GM18498 (cell line): Measurements from ENCODE around the gene APOBEC3C.
"Not testable (repeated sequence)": the region's sequence is repeated elsewhere in the genome, so short reads cannot be mapped to it uniquely, and the experiment has no call there.

ENCODE experiments used
- ATAC-seq: cut with Tn5 transposase; IDR thresholded peaks from one replicate; pipeline ENCODE4 v1.9.1; 2021; ENCODE audit warnings: mild to moderate bottlenecking, moderate library complexity; ENCODE audit not compliant: unreplicated experiment

The APOBEC3C gene

DNA sequence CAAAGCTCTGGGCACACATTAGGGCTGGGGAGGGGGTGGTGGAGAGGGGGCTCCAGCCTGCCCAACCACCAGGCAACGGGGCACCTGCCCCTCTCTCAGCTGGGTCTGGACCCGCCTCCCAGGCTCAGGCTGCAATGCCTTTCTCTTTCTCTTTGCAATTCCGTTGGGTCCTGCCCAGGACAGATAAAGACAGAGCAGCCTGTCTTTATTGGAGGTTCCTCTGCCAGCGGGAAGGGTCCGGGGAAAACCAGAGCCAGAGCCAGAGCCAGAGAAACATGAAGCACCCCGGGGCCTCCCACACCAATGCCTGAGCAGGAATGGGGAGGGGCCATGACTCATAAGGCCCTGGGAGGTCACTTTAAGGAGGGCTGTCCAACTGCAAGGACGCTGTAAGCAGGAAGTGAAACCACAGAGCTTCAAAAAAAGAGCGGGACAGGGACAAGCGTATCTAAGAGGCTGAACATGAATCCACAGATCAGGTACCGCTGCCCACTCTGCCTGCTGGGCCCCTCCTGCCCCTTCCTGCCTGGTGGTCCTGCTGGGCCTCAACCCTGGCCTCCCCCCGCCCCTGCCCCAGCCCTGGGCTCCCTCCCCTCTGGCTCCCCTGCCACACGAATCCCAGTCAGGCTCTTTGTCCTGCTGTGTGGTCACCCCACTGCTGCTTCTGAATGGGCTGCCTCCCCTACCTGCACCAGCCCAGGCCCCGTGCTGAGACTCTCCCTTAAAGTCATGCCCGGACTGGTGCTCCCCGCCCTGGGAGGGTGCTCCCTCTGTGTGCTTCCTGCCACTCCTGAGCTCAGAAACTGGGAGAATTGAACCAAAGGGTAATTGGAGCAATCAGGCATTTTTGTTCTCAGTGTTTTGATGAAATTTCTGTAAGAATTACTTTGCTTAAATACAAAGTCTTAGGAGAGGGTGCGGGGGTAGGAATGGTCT lies 31.8 kb upstream of the APOBEC3C start, which contains the start of gene APOBEC3B:
Gene APOBEC3B (plus strand): TSS at position 356 of the 936 bp plus-strand sequence. CDS start 107 bp downstream, at position 463.
- ATAC-seq = peak; percentile 59

DNA sequence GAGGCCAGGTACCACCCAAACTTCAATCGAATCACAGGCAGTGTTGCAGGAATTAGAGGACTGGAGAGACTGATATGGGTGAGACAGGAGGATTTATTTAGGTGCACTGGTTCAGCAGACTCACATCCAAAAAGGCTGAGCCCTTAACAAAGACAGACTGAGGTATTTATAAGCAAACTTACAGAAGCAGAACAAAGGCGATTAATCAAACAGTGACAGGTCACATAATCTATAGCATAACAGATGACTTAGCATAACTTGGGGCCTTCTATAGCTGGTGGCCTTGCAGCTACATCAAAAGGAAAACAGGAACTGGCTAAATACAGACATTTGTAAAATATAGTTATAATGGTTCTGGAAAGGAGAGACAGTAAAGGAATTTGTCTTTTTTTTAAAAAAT lies 29.8 kb upstream of the APOBEC3C start:
- no peak for ATAC-seq

DNA sequence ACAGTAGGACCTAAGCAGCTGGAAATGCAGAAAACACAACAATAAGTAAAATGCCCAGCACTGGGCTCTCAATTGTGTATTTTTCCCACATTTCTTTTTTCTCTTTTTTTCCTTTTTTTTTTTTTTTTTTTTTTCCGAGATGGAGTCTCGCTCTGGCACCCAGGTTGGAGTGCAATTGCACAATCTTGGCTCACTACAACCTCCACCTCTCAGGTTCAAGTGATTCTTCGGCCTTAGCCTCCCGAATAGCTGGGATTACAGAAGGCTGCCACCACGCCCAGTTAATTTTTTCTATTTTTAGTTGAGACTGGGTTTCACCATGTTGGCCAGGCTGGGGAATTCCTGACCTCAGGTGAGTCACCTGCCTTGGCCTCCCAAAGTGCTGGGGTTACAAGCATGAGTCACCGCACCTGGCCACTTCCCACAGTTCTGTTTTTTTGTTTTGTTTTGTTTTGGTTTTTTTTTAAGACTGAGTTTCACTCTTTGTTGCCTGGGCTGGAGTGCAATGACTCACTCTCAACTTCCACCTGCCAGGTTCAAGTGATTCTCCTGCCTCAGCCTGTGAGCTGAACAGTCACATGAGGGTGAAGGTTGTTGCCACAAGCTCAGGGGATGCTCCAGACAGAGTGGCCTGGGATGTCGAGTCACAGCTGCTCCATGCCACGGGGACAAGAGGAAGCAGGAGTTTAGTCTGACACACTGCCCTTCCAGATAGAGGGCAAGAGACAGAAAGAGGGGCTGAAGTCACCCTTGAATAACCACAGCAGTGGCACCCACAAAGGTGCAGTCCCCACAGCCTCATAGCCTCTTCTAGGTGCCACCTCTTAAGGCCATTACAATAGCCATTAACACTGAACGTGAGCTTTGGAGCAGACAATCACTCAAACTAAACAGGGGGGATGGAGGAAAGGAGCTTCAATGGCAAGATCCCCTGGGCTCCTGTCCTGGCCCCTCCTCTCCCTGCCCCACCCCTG lies 29.0 kb upstream of the APOBEC3C start:
- peak; percentile 61 for ATAC-seq

DNA sequence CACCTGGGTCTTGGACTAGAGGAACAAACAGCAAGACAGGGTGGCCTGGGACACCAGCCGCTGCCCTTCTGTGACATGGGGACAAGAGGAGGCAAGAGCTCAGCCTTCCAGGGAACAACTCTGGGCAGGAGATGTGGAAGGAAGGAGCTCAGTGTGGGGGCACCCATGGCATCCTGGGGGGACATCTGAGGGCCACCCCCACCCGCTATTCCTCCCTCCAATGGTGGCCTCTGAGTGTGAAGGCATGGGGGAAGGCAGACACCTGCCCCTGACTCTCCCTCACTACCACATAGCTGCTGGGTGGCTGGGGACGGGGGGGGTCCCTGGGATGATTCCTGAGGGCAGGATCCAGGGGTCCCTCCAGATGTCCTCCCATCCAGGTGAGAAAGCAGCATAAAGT lies 27.4 kb upstream of the APOBEC3C start:
- no peak for ATAC-seq

DNA sequence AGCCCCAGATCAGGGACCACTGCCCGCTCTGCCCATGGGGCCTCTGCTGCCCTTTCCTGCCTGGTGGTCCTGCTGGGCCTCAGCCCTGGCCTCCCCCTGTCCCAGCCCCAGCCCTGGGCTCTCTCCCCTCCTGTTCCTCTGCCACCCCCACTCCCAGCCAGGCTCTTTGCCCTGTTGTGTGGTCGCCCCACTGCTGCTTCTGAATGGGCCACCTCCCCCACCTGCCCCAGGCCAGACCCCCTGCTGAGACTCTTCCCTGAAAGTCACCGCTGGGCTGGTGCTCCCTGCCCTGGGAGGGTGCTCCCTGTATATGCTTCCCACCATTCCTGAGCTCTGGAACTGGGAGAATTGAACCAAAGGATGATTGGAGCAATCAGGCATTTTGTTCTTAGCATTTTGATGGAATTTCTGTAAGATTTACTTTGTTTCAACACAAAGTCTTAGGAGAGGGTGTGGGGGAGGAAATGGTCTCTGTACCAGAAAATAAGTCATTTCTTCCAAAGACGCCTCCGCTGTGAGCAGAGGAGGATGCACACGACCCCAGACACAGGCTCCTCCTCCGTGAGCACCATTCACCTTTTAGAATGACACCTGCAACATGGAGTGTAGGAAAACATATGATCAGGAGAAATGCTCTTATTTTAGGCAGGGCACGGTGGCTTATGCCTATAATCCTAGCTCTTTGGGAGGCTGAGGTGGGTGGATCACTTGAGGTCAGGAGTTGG lies 26.7 kb upstream of the APOBEC3C start:
- no peak for ATAC-seq

DNA sequence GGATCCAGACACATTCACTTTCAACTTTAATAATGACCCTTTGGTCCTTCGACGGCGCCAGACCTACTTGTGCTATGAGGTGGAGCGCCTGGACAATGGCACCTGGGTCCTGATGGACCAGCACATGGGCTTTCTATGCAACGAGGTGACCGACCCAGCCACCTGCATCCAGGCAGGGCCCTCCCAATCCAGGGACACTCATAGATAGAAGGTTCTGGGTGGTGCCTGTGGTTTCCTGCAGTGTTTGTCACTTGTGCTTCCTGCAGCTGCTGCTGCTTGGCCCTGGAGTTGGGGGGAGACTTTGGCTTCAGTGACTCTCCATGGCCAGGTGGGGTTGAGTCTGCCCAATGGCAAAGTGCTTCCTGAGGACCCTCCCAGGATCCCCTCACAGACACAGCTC lies 24.6 kb upstream of the APOBEC3C start:
- no peak for ATAC-seq

DNA sequence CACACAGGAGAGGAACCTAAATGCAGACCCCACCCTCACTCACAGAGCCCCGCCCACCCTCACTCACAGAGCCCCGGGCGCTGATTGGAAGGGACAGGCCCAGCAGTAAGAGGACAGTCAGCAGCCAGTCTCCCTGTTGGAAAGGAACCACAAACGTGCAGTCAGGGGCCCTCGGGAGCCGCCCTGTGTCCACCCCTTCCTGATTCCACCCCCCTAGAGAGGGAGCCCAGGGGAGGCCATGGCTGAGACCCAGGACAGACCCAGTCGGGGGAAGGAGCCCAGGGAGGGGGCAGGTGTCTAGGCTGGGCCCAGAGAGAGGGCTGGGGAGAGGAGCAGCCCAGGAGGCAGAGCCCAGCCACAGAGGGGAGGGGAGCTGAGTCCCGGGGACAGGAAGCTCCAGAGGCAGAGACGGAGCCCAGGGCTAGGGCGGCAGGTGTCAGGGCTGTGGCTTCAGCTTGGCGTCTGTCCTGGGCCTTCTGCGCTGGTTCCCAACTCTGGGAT lies 21.1 kb upstream of the APOBEC3C start:
- not testable (repeated sequence) for ATAC-seq

DNA sequence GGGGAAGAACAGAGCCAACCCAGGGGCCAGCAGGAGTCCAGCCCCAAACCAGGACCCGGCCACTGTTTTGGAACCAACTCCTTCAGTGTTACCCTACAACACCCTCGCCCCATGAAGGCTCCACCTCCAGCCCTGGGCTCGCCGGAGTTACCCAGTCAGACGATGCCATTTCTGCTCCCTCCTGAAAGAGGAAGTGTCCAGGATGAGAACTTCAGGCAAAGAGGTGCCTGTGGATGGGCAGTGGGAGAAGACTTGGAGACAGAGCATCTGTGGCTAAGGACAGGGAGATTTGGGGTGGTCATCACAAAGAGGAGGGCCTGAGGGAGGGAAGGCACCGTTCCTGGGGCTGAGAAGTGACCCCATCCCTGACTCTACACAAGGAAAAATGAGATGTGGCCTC lies 18.0 kb upstream of the APOBEC3C start:
- ATAC-seq = no peak

DNA sequence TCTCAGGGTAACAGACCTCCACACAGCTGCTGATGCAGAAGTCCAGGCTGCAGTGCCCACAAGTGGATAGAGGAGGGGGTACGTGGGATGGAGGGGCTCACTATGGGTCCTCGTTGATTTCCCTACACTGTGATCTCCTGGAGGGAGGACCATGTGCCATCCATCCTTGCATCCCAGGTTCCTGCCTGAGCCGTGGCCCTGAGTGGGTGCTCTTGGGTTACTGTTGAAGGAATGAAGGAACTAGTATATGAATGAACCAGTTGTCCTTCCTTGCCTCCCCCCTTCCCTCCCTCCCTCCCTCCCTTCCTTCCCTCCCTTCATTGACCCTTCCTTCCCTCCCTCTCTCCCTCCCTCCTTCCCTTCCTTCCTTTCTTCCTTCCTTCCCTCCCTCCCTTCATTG lies 16.5 kb upstream of the APOBEC3C start:
- ATAC-seq = no peak

DNA sequence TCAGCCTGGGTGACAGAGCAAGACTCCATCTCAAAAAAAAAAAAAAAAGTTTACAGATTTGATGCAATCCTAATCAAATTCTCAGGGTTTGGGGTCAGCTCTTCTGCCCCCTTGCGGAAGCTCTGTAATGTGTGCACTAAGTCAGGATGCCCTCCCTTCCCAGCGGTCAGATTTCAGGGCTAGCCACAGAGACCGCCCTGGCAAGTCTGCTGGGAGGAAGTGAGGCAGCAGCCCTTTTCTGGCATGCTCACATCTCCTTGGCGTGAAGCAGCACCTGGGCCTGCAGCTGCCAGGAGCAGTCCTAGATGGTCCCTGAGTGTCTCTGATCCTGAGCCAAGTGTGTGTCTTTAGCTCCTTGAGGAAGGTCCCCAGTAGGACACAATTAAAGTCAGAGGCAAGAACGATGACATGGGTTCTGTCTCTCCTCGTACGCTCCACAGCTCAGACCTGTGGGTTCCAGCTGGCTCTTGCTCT lies 10.9 kb upstream of the APOBEC3C start:
- no peak for ATAC-seq

DNA sequence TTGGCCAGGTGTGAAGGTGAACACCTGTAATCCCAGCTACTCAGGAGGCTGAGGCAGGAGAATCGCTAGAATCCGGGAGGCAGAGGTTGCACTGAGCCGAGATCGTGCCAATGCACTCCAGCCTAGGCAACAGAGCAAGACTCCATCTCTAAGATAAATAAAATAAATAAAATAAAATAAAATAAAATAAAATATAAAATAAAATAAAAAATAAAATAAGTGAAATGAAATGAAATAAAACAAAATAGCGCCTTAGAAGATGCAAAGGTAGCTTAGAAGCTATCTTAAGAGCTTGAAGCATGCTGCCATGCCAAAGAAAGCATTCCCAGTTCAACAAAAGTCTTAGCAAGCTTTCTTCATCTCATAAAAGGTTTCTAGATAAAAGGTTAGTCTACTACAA lies 6.9 kb upstream of the APOBEC3C start:
- no peak for ATAC-seq

DNA sequence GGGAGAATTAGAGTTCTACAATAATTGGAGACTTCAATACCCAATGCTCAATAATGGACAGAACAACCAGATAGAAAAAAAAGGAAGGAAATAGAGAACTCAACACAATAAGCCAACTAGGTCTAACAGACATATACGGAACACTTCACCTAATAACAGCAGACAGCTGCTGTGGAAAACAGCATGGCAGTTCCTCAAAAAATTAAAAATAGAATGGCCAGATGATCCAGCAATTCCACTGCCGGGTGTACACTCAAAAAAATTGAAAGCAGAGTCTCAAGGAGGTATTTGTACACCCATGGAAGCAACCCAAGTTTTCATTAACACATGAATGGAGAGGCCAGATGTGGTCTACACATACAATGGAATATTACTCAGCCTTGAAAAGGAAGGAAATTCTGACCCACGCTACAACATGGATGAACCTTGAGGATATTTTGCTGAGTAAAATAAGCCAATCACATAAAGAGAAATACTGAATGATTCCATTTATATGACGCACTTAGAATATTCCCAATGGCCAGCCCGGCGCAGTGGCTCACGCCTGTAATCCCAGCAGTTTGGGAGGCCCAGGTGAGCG lies 5.7 kb upstream of the APOBEC3C start:
- ATAC-seq = not testable (repeated sequence)

DNA sequence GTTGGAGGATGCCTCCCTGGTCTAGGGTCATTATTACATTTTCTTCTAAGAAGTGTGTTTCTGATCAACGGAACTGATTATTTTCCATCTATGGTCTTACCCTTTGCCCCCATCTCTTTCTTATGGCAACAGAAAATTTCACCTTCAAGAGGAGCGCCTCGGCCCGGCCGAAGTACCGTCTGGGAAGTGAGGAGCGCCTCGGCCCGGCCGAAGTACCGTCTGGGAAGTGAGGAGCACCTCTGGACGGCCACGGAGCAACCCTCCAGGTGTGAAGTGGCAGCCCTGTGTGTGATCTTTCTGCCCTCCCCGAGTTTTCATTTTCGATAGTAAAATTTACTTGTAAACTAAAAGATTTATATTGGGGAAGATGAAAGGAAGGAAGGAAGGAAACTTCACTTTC lies 3.1 kb upstream of the APOBEC3C start:
- ATAC-seq = no peak

DNA sequence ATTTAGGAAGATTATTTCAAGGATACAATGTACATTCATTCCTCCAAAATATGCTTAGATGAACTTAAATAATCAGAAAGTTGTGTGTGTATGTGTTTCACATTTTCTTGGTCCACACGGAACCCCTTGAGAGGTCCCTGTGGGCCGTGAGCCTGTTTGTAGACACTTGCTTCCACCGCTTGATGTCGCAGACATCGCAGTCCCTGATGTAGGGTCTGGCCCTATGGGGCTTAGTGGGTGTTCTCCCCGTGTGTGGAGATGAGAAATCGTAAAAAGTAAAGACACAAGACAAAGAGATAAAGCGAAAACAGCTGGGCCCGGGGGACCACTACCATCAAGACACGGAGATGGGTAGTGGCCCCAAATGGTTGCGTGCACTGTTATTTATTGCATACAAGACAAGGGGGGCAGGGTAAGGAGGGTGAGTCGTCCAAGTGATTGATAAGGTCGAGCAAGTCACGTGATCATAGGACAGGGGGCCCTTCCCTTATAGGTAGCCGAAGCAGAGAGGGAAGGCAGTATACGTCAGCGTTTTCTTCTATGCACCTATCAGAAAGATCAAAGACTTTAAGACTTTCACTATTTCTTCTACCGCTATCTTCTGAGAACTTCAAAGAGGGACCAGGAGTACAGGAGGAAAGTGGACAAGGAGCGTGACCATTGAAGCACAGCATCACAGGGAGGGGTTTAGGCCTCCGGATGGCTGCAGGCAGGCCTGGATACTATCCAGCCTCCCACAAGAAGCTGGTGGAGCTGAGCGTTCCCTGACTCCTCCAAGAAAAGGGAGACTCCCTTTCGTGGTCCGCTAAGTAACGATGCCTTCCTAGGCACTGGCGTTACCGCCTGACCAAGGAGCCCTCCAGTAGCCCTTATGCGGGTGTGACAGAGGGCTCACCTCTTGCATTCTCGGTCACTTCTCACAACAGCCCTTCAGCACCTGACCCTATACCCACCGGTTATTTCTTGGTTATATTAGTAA lies 1.2 kb upstream of the APOBEC3C start:
- no peak for ATAC-seq

DNA sequence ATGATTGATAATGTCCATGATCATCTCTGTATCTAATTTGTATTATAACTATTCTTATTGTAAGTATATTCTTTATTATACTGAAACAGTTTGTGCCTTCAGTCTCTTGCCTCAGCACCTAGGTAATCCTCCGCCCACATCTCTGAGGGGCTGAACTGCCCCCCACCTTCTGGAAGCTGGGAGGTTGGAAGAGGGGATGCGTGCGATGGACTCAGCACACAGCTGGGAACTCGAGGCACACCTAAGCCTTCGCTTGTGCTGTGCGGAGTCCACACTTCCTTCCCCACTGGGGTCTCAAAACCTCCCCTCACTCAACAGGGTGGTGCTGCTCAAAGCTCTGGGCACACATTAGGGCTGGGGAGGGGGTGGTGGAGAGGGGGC lies 506 bp upstream of the APOBEC3C start:
- ATAC-seq = not testable (repeated sequence)

DNA sequence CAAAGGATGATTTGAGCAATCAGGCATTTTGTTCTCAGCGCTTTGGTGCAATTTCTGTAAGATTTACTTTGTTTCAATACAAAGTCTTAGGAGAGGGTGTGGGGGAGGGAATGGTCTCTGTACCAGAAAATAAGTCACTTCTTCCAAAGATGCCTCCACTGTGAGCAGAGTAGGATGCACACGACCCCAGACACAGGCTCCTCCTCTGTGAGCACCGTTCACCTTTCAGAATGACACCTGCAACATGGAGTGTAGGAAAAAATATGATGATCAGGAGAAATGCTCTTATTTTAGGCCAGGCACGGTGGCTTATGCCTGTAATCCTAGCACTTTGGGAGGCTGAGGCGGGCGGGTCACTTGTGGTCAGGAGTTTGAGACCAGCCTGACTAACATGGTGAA lies 665 bp downstream of the APOBEC3C start:
- not testable (repeated sequence) for ATAC-seq

DNA sequence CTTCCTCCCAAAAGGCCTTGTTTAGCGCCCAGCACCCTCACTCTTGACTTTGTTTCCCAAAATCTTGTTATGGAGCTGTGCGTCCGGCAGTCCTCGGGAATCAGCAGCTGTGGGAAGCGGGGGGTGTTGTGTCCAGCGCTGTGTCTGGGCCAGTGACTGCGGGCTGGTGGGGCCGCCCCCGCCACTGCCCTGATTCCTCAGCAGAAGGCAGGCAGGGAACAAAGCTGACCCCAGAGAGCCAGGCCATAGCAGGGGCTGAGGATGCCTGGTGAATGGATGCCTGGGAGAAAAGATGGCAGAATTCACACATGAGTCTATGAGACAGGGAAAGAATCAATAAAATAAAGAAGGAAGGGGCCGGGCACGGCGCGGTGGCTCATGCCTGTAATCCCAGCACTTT lies 2.5 kb downstream of the APOBEC3C start:
- no peak for ATAC-seq

DNA sequence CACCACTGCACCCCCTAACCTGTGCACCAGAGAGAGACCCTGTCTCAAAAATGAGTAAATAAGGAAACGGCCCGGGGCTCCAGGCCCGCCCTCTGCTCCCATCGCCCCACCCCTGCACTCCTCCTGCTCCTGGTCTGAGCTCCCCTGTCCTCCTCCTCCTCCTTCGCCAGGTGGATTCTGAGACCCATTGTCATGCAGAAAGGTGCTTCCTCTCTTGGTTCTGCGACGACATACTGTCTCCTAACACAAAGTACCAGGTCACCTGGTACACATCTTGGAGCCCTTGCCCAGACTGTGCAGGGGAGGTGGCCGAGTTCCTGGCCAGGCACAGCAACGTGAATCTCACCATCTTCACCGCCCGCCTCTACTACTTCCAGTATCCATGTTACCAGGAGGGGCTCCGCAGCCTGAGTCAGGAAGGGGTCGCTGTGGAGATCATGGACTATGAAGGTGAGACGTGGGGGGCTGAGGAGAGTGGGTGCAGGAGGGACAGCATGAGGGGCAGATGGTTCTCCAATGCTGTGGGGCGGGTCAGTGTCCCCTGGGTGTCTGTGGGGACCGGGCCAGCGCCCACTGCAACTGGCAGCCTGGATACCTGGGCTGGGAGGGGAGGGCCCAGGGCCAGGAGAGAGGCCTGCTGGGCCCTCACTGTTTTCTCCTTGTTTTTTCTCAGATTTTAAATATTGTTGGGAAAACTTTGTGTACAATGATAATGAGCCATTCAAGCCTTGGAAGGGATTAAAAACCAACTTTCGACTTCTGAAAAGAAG lies 3.7 kb downstream of the APOBEC3C start:
- no peak for ATAC-seq
